Measurements from ENCODE around the gene DNM2.

DNM2 gene

DNA sequence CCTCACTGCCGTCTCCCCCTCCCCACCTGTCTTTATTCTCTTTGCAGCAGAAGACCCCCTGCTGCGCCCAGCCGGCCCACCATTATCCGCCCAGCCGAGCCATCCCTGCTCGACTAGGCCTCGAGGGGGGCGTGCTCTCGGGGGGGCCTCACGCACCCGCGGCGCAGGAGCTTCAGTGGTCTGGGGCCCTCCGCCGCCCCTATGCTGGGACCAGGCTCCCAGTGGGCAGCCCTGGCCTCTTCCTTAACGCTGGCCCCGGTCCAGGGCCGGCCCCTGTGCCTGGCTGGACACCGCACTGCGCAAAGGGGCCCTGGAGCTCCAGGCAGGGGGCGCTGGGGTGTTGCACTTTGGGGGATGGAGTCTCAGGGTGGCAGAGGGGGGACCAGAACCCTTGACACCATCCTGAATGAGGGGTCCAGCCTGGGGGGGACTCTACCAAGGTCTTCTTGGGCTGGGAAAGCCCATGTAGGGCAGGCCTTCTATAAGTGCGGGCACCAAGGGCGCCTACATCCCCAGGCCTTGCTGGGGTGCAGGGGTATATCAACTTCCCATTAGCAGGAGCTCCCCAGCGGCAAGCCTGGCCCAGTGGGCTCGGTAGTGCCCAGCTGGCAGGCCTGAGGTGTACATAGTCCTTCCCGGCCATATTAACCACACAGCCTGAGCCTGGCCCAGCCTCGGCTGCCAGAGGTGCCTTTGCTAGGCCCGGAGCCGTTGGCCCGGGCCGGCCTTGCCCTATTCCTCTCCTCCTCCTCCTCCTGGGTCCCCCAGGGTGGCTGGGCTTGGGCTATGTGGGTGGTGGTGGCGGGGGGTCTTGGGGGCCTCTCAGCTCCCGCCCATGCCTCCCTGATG lies 113.3 kb downstream of the DNM2 start:
- no peaks in the 10 kb centered on the region for H3K9me3 ChIP-seq (ENCODE audit: control insufficient read depth, insufficient read depth, low read depth, low read length)

DNA sequence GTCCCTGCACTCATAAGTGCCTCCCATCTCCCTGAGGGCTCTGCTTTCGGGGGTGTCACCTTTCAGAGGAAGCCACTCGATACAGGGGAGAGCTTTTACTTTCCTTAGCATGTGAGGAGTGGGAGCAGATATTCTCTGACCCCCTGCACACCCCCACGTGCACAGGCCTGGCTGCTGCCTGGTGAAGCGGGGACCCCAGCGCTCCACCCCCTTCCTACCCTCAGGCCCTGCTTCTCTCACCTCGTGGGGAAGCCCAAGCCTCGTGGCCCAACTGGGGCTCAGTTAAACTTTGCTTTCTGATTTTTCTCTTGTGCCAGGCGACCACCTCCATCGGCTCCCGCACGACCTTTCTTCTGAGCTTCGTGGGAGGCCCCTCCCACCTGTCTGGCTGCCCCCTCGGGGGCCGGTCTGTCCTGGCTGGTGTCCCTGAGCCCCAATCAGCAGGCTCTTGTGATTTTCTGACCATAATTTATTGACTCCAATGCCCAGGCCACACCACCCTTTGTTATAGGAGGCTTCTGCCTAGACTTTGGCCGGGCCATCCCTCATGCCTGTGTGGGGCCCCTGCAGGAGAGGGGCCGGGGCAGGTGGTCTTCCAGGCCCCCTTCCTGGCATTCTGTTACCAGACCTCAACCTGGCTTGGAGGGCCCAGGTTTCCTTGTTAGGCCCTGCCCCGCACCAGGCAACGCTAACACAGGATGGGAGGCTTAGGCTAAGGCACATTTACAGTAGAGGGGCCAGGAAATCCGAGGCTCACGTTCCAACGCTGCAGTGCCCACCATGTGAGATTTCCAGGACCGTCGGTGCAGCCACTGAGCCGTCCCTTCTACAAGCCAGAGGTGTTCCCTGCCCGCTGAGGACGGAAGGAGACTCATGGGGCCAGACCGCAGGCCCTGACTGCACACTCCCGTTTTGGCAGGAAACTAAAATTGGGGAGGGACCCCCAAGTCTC lies 114.4 kb downstream of the DNM2 start:
- ChIA-PET CTCF (interaction anchor here (1.0 kb wide), 1 partner anchor 32 kb away, joined by 3 read pairs; no protein-coding TSS in a partner anchor), POLR2A (no interaction called here)
- Histone ChIP-seq H3K36me3 (ENCODE audit: control insufficient read depth in 2 of 2, insufficient read depth in 1 of 2, low read length in 2 of 2) (peaks cover 0 to 61% of the 10 kb centered on the region in 2 experiments; a peak in 2 of 3 replicates), H3K27ac (ENCODE audit: extremely low read depth, low read depth, low read length) (no peak overlapping the region), H3K9me3 (ENCODE audit: control insufficient read depth, insufficient read depth, low read depth, low read length) (no peaks in the 10 kb centered on the region), H3K4me3 (ENCODE audit: low read depth, low read length) (no peak overlapping the region), H3K4me1 (ENCODE audit: control insufficient read depth, insufficient read depth, low read length) (no peaks in the 10 kb centered on the region)
- TF ChIP-seq ZBTB7A (tag by site-specific recombination; IDR thresholded peaks at IDR 0.05; ENCODE audit: low read depth) (no peak), SP2 (tag by site-specific recombination; IDR thresholded peaks at IDR 0.05) (peak; percentile 12; the same call in 1 of the 2 replicates), ZNF16 (tag by site-specific recombination; IDR thresholded peaks at IDR 0.05; ENCODE audit: low read depth) (no peak)

More for the DNA sequence above, 113.3 kb downstream of the DNM2 start:
- Histone ChIP-seq H3K4me3 (ENCODE audit: low read depth, low read length) (no peak overlapping the region), H3K36me3 (ENCODE audit: control insufficient read depth in 2 of 2, insufficient read depth in 1 of 2, low read length in 2 of 2) (peaks cover 6 to 70% of the 10 kb centered on the region in 2 experiments; a peak in 2 of 3 replicates), H3K27ac (ENCODE audit: extremely low read depth, low read depth, low read length) (no peak overlapping the region), H3K4me1 (ENCODE audit: control insufficient read depth, insufficient read depth, low read length) (no peaks in the 10 kb centered on the region)
- TF ChIP-seq, protein P1, sequence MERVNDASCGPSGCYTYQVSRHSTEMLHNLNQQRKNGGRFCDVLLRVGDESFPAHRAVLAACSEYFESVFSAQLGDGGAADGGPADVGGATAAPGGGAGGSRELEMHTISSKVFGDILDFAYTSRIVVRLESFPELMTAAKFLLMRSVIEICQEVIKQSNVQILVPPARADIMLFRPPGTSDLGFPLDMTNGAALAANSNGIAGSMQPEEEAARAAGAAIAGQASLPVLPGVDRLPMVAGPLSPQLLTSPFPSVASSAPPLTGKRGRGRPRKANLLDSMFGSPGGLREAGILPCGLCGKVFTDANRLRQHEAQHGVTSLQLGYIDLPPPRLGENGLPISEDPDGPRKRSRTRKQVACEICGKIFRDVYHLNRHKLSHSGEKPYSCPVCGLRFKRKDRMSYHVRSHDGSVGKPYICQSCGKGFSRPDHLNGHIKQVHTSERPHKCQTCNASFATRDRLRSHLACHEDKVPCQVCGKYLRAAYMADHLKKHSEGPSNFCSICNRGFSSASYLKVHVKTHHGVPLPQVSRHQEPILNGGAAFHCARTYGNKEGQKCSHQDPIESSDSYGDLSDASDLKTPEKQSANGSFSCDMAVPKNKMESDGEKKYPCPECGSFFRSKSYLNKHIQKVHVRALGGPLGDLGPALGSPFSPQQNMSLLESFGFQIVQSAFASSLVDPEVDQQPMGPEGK (tag by site-specific recombination; IDR thresholded peaks at IDR 0.05): 0 out of 2 replicates have a peak, but pooled peaks have one; percentile 16
- TF ChIP-seq ZNF555 (tag by site-specific recombination; conservative IDR thresholded peaks at IDR 0.05) (no peak), GLIS2 (tag by site-specific recombination; IDR thresholded peaks at IDR 0.05) (peak; percentile 18; the same call in 1 of the 2 replicates), GLIS1 (tag by site-specific recombination; IDR thresholded peaks at IDR 0.05) (peak; percentile 47; the same call in 1 of the 2 replicates)
- ChIA-PET CTCF (no interaction called here), POLR2A (no interaction called here)

DNA sequence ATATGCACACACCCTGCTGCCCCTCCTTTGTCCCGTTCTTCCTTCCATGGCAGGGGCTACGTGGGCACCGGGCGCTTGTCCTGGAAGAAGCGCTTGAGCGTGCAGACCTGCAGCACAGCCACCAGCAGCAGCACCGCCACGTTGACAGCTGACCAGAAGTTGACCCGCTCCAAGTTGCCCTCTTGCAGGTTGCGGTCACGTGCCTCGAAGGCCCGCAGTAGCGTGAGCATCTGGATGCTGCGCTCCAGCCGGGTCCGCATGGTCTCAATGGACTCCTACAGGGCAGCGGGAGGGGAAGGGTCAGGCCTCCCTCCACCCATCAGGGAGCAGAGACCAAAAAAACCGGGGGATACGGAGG lies 115.0 kb downstream of the DNM2 start:
- H3K9me3 ChIP-seq (ENCODE audit: control insufficient read depth, insufficient read depth, low read depth, low read length): no peaks in the 10 kb centered on the region
- POLR2A ChIA-PET: interaction anchor here (0.6 to 0.8 kb wide), 2 partner anchors 115 to 348 kb away, joined by 4 read pairs; partner anchors contain the start of gene DNM2
- TF ChIP-seq SP3 (tag by site-specific recombination; IDR thresholded peaks at IDR 0.05) (no peak), ZNF23 (tag by site-specific recombination; IDR thresholded peaks at IDR 0.05; ENCODE audit: borderline replicate concordance) (no peak), ZNF175 (tag by site-specific recombination; IDR thresholded peaks at IDR 0.05) (no peak), ZNF239 (tag by site-specific recombination; IDR thresholded peaks at IDR 0.05) (no peak)
- TF ChIP-seq, protein P2, sequence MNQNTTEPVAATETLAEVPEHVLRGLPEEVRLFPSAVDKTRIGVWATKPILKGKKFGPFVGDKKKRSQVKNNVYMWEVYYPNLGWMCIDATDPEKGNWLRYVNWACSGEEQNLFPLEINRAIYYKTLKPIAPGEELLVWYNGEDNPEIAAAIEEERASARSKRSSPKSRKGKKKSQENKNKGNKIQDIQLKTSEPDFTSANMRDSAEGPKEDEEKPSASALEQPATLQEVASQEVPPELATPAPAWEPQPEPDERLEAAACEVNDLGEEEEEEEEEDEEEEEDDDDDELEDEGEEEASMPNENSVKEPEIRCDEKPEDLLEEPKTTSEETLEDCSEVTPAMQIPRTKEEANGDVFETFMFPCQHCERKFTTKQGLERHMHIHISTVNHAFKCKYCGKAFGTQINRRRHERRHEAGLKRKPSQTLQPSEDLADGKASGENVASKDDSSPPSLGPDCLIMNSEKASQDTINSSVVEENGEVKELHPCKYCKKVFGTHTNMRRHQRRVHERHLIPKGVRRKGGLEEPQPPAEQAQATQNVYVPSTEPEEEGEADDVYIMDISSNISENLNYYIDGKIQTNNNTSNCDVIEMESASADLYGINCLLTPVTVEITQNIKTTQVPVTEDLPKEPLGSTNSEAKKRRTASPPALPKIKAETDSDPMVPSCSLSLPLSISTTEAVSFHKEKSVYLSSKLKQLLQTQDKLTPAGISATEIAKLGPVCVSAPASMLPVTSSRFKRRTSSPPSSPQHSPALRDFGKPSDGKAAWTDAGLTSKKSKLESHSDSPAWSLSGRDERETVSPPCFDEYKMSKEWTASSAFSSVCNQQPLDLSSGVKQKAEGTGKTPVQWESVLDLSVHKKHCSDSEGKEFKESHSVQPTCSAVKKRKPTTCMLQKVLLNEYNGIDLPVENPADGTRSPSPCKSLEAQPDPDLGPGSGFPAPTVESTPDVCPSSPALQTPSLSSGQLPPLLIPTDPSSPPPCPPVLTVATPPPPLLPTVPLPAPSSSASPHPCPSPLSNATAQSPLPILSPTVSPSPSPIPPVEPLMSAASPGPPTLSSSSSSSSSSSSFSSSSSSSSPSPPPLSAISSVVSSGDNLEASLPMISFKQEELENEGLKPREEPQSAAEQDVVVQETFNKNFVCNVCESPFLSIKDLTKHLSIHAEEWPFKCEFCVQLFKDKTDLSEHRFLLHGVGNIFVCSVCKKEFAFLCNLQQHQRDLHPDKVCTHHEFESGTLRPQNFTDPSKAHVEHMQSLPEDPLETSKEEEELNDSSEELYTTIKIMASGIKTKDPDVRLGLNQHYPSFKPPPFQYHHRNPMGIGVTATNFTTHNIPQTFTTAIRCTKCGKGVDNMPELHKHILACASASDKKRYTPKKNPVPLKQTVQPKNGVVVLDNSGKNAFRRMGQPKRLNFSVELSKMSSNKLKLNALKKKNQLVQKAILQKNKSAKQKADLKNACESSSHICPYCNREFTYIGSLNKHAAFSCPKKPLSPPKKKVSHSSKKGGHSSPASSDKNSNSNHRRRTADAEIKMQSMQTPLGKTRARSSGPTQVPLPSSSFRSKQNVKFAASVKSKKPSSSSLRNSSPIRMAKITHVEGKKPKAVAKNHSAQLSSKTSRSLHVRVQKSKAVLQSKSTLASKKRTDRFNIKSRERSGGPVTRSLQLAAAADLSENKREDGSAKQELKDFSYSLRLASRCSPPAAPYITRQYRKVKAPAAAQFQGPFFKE (tag by site-specific recombination; IDR thresholded peaks at IDR 0.05; ENCODE audit: borderline replicate concordance): no peak
- TF ChIP-seq, protein P3, sequence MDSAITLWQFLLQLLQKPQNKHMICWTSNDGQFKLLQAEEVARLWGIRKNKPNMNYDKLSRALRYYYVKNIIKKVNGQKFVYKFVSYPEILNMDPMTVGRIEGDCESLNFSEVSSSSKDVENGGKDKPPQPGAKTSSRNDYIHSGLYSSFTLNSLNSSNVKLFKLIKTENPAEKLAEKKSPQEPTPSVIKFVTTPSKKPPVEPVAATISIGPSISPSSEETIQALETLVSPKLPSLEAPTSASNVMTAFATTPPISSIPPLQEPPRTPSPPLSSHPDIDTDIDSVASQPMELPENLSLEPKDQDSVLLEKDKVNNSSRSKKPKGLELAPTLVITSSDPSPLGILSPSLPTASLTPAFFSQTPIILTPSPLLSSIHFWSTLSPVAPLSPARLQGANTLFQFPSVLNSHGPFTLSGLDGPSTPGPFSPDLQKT (IDR thresholded peaks at IDR 0.05; ENCODE audit: borderline replicate concordance, low read depth, low read length): no peak
- peaks cover 0 to 61% of the 10 kb centered on the region in 2 experiments; a peak in 2 of 3 replicates for H3K36me3 ChIP-seq (ENCODE audit: control insufficient read depth in 2 of 2, insufficient read depth in 1 of 2, low read length in 2 of 2)
- H3K27ac ChIP-seq (ENCODE audit: extremely low read depth, low read depth, low read length): no peak overlapping the region
- CTCF ChIA-PET: interaction anchor here (1.0 kb wide), 1 partner anchor 31 kb away, joined by 3 read pairs; no protein-coding TSS in a partner anchor
- H3K4me3 ChIP-seq (ENCODE audit: low read depth, low read length): no peak overlapping the region
- no peaks in the 10 kb centered on the region for H3K4me1 ChIP-seq (ENCODE audit: control insufficient read depth, insufficient read depth, low read length)
